VCaP (cell line): ENCODE results near the gene CSDE1.

Experiments
- H3K27ac ChIP-seq: fragments of 450-650 bp; 2 replicates; pipeline ENCODE4 v1.5.1; 2017
- CTCF ChIP-seq: fragments of 450-650 bp; conservative IDR thresholded peaks from 2 replicates; pipeline ENCODE4 v1.5.1; 2017; ENCODE audit warnings: mild to moderate bottlenecking, moderate library complexity

CSDE1 gene

GRCh38 chr1:114696810-114697209, 61.0 kb downstream of the CSDE1 start:
- TF ChIP-seq CTCF = no peak

GRCh38 chr1:114695430-114696058, 62.2 kb downstream of the CSDE1 start, which contains the start of gene AMPD1:
Gene AMPD1, minus strand, starts transcription at chr1:114695546. Its CDS starts 75 bp downstream, at chr1:114695471.
- no peak for TF ChIP-seq CTCF
- no peak within 1 kb of the TSS for H3K27ac ChIP-seq

More at GRCh38 chr1:114696810-114697209, 61.0 kb downstream of the CSDE1 start:
- H3K27ac ChIP-seq = no peak overlapping the region

GRCh38 chr1:114694540-114695310, 63.1 kb downstream of the CSDE1 start:
- H3K27ac ChIP-seq = no peak overlapping the region
- no peak for TF ChIP-seq CTCF

GRCh38 chr1:114692947-114693346, 64.8 kb downstream of the CSDE1 start:
- TF ChIP-seq CTCF = no peak
- no peak overlapping the region for H3K27ac ChIP-seq

- no peak for TF ChIP-seq CTCF
These were observed 66.7 kb downstream of the CSDE1 start for GRCh38 chr1:114691061-114691460.

GRCh38 chr1:114690148-114690547, 67.6 kb downstream of the CSDE1 start:
- no peak overlapping the region for H3K27ac ChIP-seq

More at GRCh38 chr1:114691061-114691460, 66.7 kb downstream of the CSDE1 start:
- H3K27ac ChIP-seq = no peak overlapping the region

More at GRCh38 chr1:114690148-114690547, 67.6 kb downstream of the CSDE1 start:
- no peak for TF ChIP-seq CTCF
